Gastroesophageal sphincter (tissue), 3 donors: Measurements from ENCODE around the gene HDGF.
"Not testable (repeated sequence)": the region's sequence is repeated elsewhere in the genome, so short reads cannot be mapped to it uniquely, and the experiment has no call there.

Experiments
- CTCF ChIP-seq, 4 experiments: fragments of 200-600 bp in 2 of 4; fragments of 450-650 bp in 2 of 4; sonication (generic) in 1 of 4; IDR thresholded peaks; one replicate each; pipeline ENCODE4 v1.5.1; 2017 to 2019; ENCODE audit warnings: antibody characterized with exemption in 4 of 4, mild to moderate bottlenecking in 2 of 4, moderate library complexity in 2 of 4
- EP300 ChIP-seq: sonication (generic); formaldehyde crosslinking; IDR thresholded peaks from one replicate; pipeline ENCODE4 v1.6.1; 2017; ENCODE audit warnings: antibody characterized with exemption, mild to moderate bottlenecking

GRCh38 chr1:156757572-156758253, 6.2 kb upstream of the HDGF start:
- TF ChIP-seq CTCF (IDR thresholded peaks at IDR 0.05); EP300: not testable (repeated sequence)
